TTC549 (cell line): ENCODE measurements around the gene MBD3L2B.
"Not testable (repeated sequence)": the region's sequence is repeated elsewhere in the genome, so short reads cannot be mapped to it uniquely, and the experiment has no call there.

ENCODE experiments used
- FAIRE-seq: peaks from 2 replicates; lab custom pipeline; 2012; peaks lifted over from hg19 to GRCh38; lab: Jason Lieb, UNC

MBD3L2B gene

GRCh38 chr19:7021331-7021730 lies at the start of gene MBD3L2B:
Gene MBD3L2B (minus strand): TSS chr19:7021431. CDS start chr19:7021397, 34 bp downstream.
- FAIRE-seq, result not testable (repeated sequence)

GRCh38 chr19:7069904-7070226 lies 48.6 kb upstream of the MBD3L2B start:
- FAIRE-seq, result no peak

GRCh38 chr19:7069042-7069903 lies 48.0 kb upstream of the MBD3L2B start, which contains the start of gene ZNF557:
Gene ZNF557 (plus strand): TSS chr19:7069703. CDS start chr19:7075075, 5,372 bp downstream.
- FAIRE-seq, result no peak

- no peak for FAIRE-seq
Observed at GRCh38 chr19:7068599-7068998, 47.4 kb upstream of the MBD3L2B start.

GRCh38 chr19:7067716-7068115 lies 46.5 kb upstream of the MBD3L2B start:
- FAIRE-seq, result no peak

- FAIRE-seq, result peak; percentile 26
Observed at GRCh38 chr19:7067122-7067521, 45.9 kb upstream of the MBD3L2B start.

- no peak for FAIRE-seq
Observed at GRCh38 chr19:7063764-7064418, 42.7 kb upstream of the MBD3L2B start.

GRCh38 chr19:7063339-7063738 lies 42.1 kb upstream of the MBD3L2B start:
- no peak for FAIRE-seq

- not testable (repeated sequence) for FAIRE-seq
Observed at GRCh38 chr19:7059977-7060376, 38.7 kb upstream of the MBD3L2B start.

GRCh38 chr19:7058576-7058975 lies 37.3 kb upstream of the MBD3L2B start, which contains the start of gene MBD3L3:
Gene MBD3L3 (minus strand): TSS chr19:7058676. CDS start chr19:7058605, 71 bp downstream.
- FAIRE-seq, result not testable (repeated sequence)

- FAIRE-seq, result not testable (repeated sequence)
Observed at GRCh38 chr19:7056371-7056770, 35.1 kb upstream of the MBD3L2B start.

GRCh38 chr19:7055679-7056078 lies 34.4 kb upstream of the MBD3L2B start:
- FAIRE-seq, result not testable (repeated sequence)

- not testable (repeated sequence) for FAIRE-seq
Observed at GRCh38 chr19:7054635-7055368, 33.6 kb upstream of the MBD3L2B start.

- FAIRE-seq, result not testable (repeated sequence)
Observed at GRCh38 chr19:7052896-7053295, 31.7 kb upstream of the MBD3L2B start.

- FAIRE-seq, result not testable (repeated sequence)
Observed at GRCh38 chr19:7051421-7051820, 30.2 kb upstream of the MBD3L2B start.

- not testable (repeated sequence) for FAIRE-seq
Observed at GRCh38 chr19:7049021-7049420, 27.8 kb upstream of the MBD3L2B start, which contains the start of gene MBD3L2. Gene MBD3L2 (plus strand): TSS chr19:7049321. CDS start chr19:7049374, 53 bp downstream.

GRCh38 chr19:7041563-7041962 lies 20.3 kb upstream of the MBD3L2B start:
- not testable (repeated sequence) for FAIRE-seq

GRCh38 chr19:7040079-7040478 lies 18.8 kb upstream of the MBD3L2B start, which contains the start of gene MBD3L4:
Gene MBD3L4 (minus strand): TSS chr19:7040179. CDS start chr19:7040144, 35 bp downstream.
- not testable (repeated sequence) for FAIRE-seq

- not testable (repeated sequence) for FAIRE-seq
Observed at GRCh38 chr19:7030278-7030677, 9.0 kb upstream of the MBD3L2B start, which contains the start of gene MBD3L5. Gene MBD3L5 (plus strand): TSS chr19:7030578. CDS start chr19:7030612, 34 bp downstream.

- not testable (repeated sequence) for FAIRE-seq
Observed at GRCh38 chr19:7028790-7029189, 7.6 kb upstream of the MBD3L2B start.

GRCh38 chr19:7018828-7019227 lies 2.4 kb downstream of the MBD3L2B start:
- no peak for FAIRE-seq

- FAIRE-seq, result no peak
Observed at GRCh38 chr19:7013678-7014077, 7.6 kb downstream of the MBD3L2B start.
